GM23338 (cell line): ENCODE results near the gene VPS72. TPM values are rescaled to one million over a fixed set of nuclear protein-coding genes. Genes with fewer than 3 reads are reported as not detected.

Source experiments
- ATAC-seq: fragments of 200-7000 bp; cut with Tn5 transposase; 3 replicates; pipeline ENCODE4 v1.9.1; 2020
- DNase-seq: peaks from one replicate; pipeline ENCODE4 v3.0.0-alpha.2; 2015; ENCODE audit warnings: low spot score
- H2AFZ ChIP-seq: fragments of 200-600 bp; sonication (generic); 2 replicates; pipeline ENCODE4 v1.8.0; 2016; ENCODE audit warnings: antibody characterized with exemption, mild to moderate bottlenecking, moderate library complexity
- H3F3A ChIP-seq: fragments of 200-600 bp; sonication (generic); replicated peaks from 2 replicates; pipeline ENCODE4 v1.8.0; 2017; ENCODE audit warnings: antibody characterized with exemption, mixed run types, low read depth
- H3K27ac ChIP-seq: fragments of 200-600 bp; sonication (generic); 2 replicates; pipeline ENCODE4 v1.6.1; 2016; ENCODE audit warnings: low read depth
- H3K27me3 ChIP-seq: fragments of 200-600 bp; sonication (generic); 2 replicates; pipeline ENCODE4 v1.8.0; 2016; ENCODE audit warnings: mild to moderate bottlenecking, mixed run types, moderate library complexity; ENCODE audit not compliant: insufficient read depth
- H3K36me3 ChIP-seq: fragments of 200-600 bp; sonication (generic); 2 replicates; pipeline ENCODE4 v1.8.0; 2016; ENCODE audit warnings: mild to moderate bottlenecking; ENCODE audit not compliant: insufficient read depth
- H3K4me1 ChIP-seq: fragments of 200-600 bp; sonication (generic); 2 replicates; pipeline ENCODE4 v1.8.0; 2016; ENCODE audit warnings: mild to moderate bottlenecking, moderate library complexity; ENCODE audit not compliant: insufficient read depth
- H3K4me2 ChIP-seq: fragments of 200-600 bp; sonication (generic); 2 replicates; pipeline ENCODE4 v1.7.1; 2017; ENCODE audit warnings: mixed run types
- H3K4me3 ChIP-seq: fragments of 200-600 bp; sonication (generic); 2 replicates; pipeline ENCODE4 v1.6.1; 2016; ENCODE audit warnings: mixed run types
- H3K79me2 ChIP-seq: fragments of 200-600 bp; sonication (generic); replicated peaks from 2 replicates; pipeline ENCODE4 v1.8.0; 2017; ENCODE audit warnings: mild to moderate bottlenecking; ENCODE audit not compliant: insufficient read depth
- H3K9me2 ChIP-seq: fragments of 200-600 bp; sonication (generic); 2 replicates; pipeline ENCODE4 v1.8.0; 2017; ENCODE audit not compliant: insufficient read depth
- H4K20me1 ChIP-seq: fragments of 200-600 bp; sonication (generic); replicated peaks from 2 replicates; pipeline ENCODE4 v1.8.0; 2017; ENCODE audit warnings: mild to moderate bottlenecking; ENCODE audit not compliant: insufficient read depth
- H3K27ac Mint-ChIP-seq: 2 replicates; pipeline ENCODE4 v1.8.0; 2020; ENCODE audit warnings: inconsistent platforms, mild to moderate bottlenecking, moderate library complexity, mixed read lengths
- H3K27me3 Mint-ChIP-seq: 3 replicates; pipeline ENCODE4 v1.8.0; 2022; ENCODE audit warnings: low read depth, mild to moderate bottlenecking, moderate library complexity, mixed read lengths, inconsistent platforms; ENCODE audit not compliant: insufficient read depth, poor library complexity
- H3K36me3 Mint-ChIP-seq: 3 replicates; pipeline ENCODE4 v1.8.0; 2021; ENCODE audit warnings: low read depth, mild to moderate bottlenecking, inconsistent platforms, moderate library complexity, mixed read lengths
- H3K4me1 Mint-ChIP-seq: 3 replicates; pipeline ENCODE4 v1.8.0; 2020; ENCODE audit warnings: mild to moderate bottlenecking, inconsistent platforms, mixed read lengths
- H3K4me3 Mint-ChIP-seq: 3 replicates; pipeline ENCODE4 v1.8.0; 2021; ENCODE audit warnings: moderate library complexity, mild to moderate bottlenecking, inconsistent platforms, mixed read lengths
- H3K9me3 Mint-ChIP-seq: 3 replicates; pipeline ENCODE4 v1.8.0; 2020; ENCODE audit warnings: moderate library complexity, mild to moderate bottlenecking, inconsistent platforms, mixed read lengths
- CREB1 ChIP-seq: fragments of 250-450 bp; sonication (Bioruptor Pico); IDR thresholded peaks from 2 replicates; pipeline ENCODE4 v1.5.0; 2020; ENCODE audit warnings: low read depth, mild to moderate bottlenecking, moderate library complexity
- CTCF ChIP-seq, 2 experiments: fragments of 200-600 bp in 1 of 2; sonication (generic) in 1 of 2; conservative IDR thresholded peaks; 2 replicates each; pipeline versions ENCODE4 v1.5.1 to v1.6.1; 2016 to 2017; ENCODE audit warnings: antibody characterized with exemption in 2 of 2, low read depth in 2 of 2, mild to moderate bottlenecking in 2 of 2, moderate library complexity in 1 of 2
- EZH2 ChIP-seq: fragments of 200-600 bp; sonication (generic); IDR thresholded peaks from one replicate; pipeline ENCODE4 v1.8.0; 2017; ENCODE audit warnings: antibody characterized with exemption, mild to moderate bottlenecking, low read depth; ENCODE audit not compliant: unreplicated experiment
- NANOG ChIP-seq: IDR thresholded peaks from 2 replicates; pipeline ENCODE4 v1.6.1; 2016; ENCODE audit warnings: antibody characterized with exemption, borderline replicate concordance
- ZNF114 ChIP-seq: fragments of 250-450 bp; sonication (Bioruptor Pico); IDR thresholded peaks from 2 replicates; pipeline ENCODE4 v1.5.0; 2020; ENCODE audit warnings: mild to moderate bottlenecking, moderate library complexity
- ZNF331 ChIP-seq: fragments of 250-450 bp; sonication (Bioruptor Pico); IDR thresholded peaks from 2 replicates; pipeline ENCODE4 v1.5.0; 2020; ENCODE audit warnings: low read depth, mild to moderate bottlenecking, moderate library complexity
- ZNF462 ChIP-seq: fragments of 250-450 bp; sonication (Bioruptor Pico); IDR thresholded peaks from 2 replicates; pipeline ENCODE4 v1.5.0; 2020; ENCODE audit warnings: mild to moderate bottlenecking, moderate library complexity
- polyA plus RNA-seq: library from polyadenylated mRNA; unstranded; fragments of >200 nt; fragmentation: Nextera tagmentation; extraction: Ambion mirVana; gene quantifications from 2 replicates; pipeline ENCODE4 v1.2.1, GENCODE V29; 2016
- total RNA-seq: library from RNA; depleted of rRNA; stranded (reverse); fragments of >200 nt; shearing (Covaris generic); gene quantifications from 2 replicates; pipeline ENCODE4 v1.2.3, GENCODE V29; 2014

The VPS72 gene
- total and polyA plus RNA-seq, 2 experiments from 2014 or later, result 60.2 to 90.3 TPM

GRCh38 chr1:151135433-151136385, 54.3 kb downstream of the VPS72 start:
- peaks cover 33% of the 10 kb centered on the region for H3K27me3 ChIP-seq
- no peak overlapping the region for H3K27ac Mint-ChIP-seq

GRCh38 chr1:151134991-151135390, 55.0 kb downstream of the VPS72 start:
- H3K4me1 Mint-ChIP-seq, result peaks cover 11% of the 10 kb centered on the region
- Histone ChIP-seq H3F3A (peaks cover 4% of the 10 kb centered on the region; the same call in 1 of the 2 replicates), H3K4me3 (no peak overlapping the region), H3K27me3 (peaks cover 38% of the 10 kb centered on the region), H4K20me1 (no peaks in the 10 kb centered on the region; the same call in 1 of the 2 replicates), H3K9me2 (no peaks in the 10 kb centered on the region), H3K4me2 (no peak overlapping the region), H3K36me3 (no peaks in the 10 kb centered on the region), H3K27ac (no peak overlapping the region), H3K79me2 (no peaks in the 10 kb centered on the region), H3K4me1 (peaks cover 14% of the 10 kb centered on the region; the same call in 1 of the 2 replicates), H2AFZ (no peak overlapping the region)
- no peak overlapping the region for H3K27ac Mint-ChIP-seq
- H3K27me3 Mint-ChIP-seq, result peaks cover 43% of the 10 kb centered on the region
- H3K36me3 Mint-ChIP-seq, result peaks cover 34% of the 10 kb centered on the region
- H3K4me3 Mint-ChIP-seq, result no peak overlapping the region
- DNase-seq (no peak), ATAC-seq (no peak)
- no peaks in the 10 kb centered on the region for H3K9me3 Mint-ChIP-seq
- TF ChIP-seq ZNF331 (CRISPR knock-in tag) (no peak), CREB1 (CRISPR knock-in tag) (no peak), EZH2 (no peak), ZNF462 (CRISPR knock-in tag) (no peak), ZNF114 (CRISPR knock-in tag) (no peak)

More at GRCh38 chr1:151135433-151136385, 54.3 kb downstream of the VPS72 start:
- H3F3A ChIP-seq, result peaks cover 4% of the 10 kb centered on the region; the same call in 1 of the 2 replicates
- H3K27ac ChIP-seq, result no peak overlapping the region
- DNase-seq, result peak; percentile 40
- no peaks in the 10 kb centered on the region for H3K36me3 ChIP-seq
- no peak for ATAC-seq
- TF ChIP-seq CTCF (conservative IDR thresholded peaks at IDR 0.05; ENCODE audit: low read depth in 2 of 2) (peak; percentile 43 to 68), NANOG (no peak)
- H3K4me1 ChIP-seq, result peaks cover 7% of the 10 kb centered on the region; the same call in 1 of the 2 replicates
- no peak overlapping the region for H2AFZ ChIP-seq
- peaks cover 45% of the 10 kb centered on the region for H3K27me3 Mint-ChIP-seq
- H3K4me3 ChIP-seq, result no peak overlapping the region
- peaks cover 34% of the 10 kb centered on the region for H3K36me3 Mint-ChIP-seq
- no peaks in the 10 kb centered on the region for H3K9me3 Mint-ChIP-seq
- H4K20me1 ChIP-seq, result no peaks in the 10 kb centered on the region; the same call in 1 of the 2 replicates
- no peaks in the 10 kb centered on the region for H3K9me2 ChIP-seq
- peaks cover 5% of the 10 kb centered on the region for H3K4me1 Mint-ChIP-seq
- H3K79me2 ChIP-seq, result no peaks in the 10 kb centered on the region
- no peak overlapping the region for H3K4me3 Mint-ChIP-seq
- no peak overlapping the region for H3K4me2 ChIP-seq
